ENCODE measurements around the gene CPED1. TPM values are rescaled to one million over a fixed set of nuclear protein-coding genes. Genes with fewer than 3 reads are reported as not detected.

CPED1 gene
- total RNA-seq, 5 donors from 2014 or later (not counting 1 experiment from before 2014, with no cell fraction given) = 0.73 to 1.4 (median 0.96) TPM; not detected in 2

DNA sequence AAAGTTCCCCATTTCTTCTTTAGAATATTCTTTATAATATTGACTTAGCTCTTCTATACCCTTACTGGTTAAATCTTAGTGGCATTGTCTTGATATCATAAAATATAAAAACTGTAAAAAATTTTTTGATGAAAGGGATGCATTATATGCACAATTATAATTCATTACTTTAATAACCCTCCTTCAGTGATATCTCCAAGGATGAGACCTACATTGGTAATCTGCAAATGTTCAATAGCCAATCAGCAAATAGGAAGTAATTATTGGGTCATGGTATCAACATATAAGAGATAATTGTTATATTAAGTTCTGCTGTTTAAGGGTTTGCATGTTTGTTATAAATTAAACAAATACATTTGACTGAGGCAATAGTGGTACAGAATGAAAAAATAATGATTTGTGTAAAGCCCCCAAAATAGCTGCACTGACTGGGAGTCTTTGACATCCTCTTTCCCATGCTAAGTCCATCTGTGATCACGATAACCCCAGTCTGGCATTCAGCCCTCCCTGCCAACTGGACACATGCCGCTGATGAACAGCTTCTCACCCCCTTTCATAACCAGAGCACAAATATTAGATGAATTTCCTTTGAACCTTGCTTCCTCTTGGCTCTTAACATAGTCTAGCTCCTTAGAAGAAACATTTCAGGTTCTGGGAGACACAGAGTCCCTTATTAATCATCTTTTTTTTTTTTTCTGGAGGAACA lies 169.5 kb downstream of the CPED1 start:
- Mint-ChIP-seq H3K4me3 (no peak overlapping the region), H3K27me3 (peaks cover 3 to 9% of the 10 kb centered on the region in 2 donors), H3K27ac (no peak overlapping the region), H3K36me3 (no peaks in the 10 kb centered on the region), H3K4me1 (no peaks in the 10 kb centered on the region), H3K9me3 (peaks cover 0 to 6% (median 4%) of the 10 kb centered on the region in 3 donors)
- WGBS (ENCODE audit: insufficient coverage) = 100% methylated on average over 2 of the region's 2 CpGs
- POLR2A ChIA-PET = interaction anchor here in 1 of 2 donors (0.6 kb wide), 1 partner anchor 667 kb away, joined by 4 read pairs; no protein-coding TSS in a partner anchor
- Histone ChIP-seq H3K9me3 (no peaks in the 10 kb centered on the region), H3K27me3 (replicated peaks in 1 of 2; ENCODE audit: control insufficient read depth in 2 of 2, extremely low read depth in 1 of 2, insufficient read depth in 2 of 2, low read length in 1 of 2) (no peaks in the 10 kb centered on the region), H3K4me1 (ENCODE audit: control insufficient read depth in 1 of 2, extremely low read depth in 1 of 2, insufficient read depth in 2 of 2, low read length in 2 of 2) (no peaks in the 10 kb centered on the region), H3K36me3 (ENCODE audit: control insufficient read depth in 2 of 2, extremely low read depth in 1 of 2, insufficient read depth in 1 of 2, low read length in 1 of 2) (no peaks in the 10 kb centered on the region), H3K27ac (ENCODE audit: low read length) (no peak overlapping the region), H3K4me3 (ENCODE audit: control insufficient read depth in 1 of 2, extremely low read depth in 1 of 2, low read length in 1 of 2) (no peak overlapping the region)
- DNase-seq (no peak), ATAC-seq (replicated peaks in 1 of 4) (no peak)
- CTCF ChIA-PET = no interaction called here

DNA sequence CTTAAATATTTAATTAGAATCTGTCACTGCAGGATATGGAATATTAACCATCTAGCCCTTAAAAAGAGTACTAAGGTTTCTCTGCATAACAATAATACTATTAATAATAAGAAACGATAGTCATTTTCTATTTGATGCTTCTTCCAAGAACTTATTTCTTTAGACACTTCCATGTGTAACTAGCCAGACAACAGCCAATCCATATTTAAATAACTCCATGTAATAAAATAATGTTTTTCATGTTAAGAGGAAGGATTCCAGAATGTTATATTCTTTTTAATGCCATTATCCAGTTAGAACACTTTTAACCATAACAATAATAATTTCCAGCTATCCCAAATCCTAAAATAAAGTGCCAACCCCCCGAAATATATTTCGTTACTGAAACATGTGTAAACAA lies 170.2 kb downstream of the CPED1 start:
- Histone ChIP-seq H3K36me3 (ENCODE audit: control insufficient read depth in 2 of 2, extremely low read depth in 1 of 2, insufficient read depth in 1 of 2, low read length in 1 of 2) (no peaks in the 10 kb centered on the region), H3K27me3 (replicated peaks in 1 of 2; ENCODE audit: control insufficient read depth in 2 of 2, extremely low read depth in 1 of 2, insufficient read depth in 2 of 2, low read length in 1 of 2) (no peaks in the 10 kb centered on the region), H3K9me3 (no peaks in the 10 kb centered on the region), H3K27ac (ENCODE audit: low read length) (no peak overlapping the region), H3K4me1 (ENCODE audit: control insufficient read depth in 1 of 2, extremely low read depth in 1 of 2, insufficient read depth in 2 of 2, low read length in 2 of 2) (no peaks in the 10 kb centered on the region), H3K4me3 (ENCODE audit: control insufficient read depth in 1 of 2, extremely low read depth in 1 of 2, low read length in 1 of 2) (no peak overlapping the region)
- no peak for DNase-seq
- no peaks in the 10 kb centered on the region for H3K4me1 Mint-ChIP-seq
- POLR2A ChIA-PET = no interaction called here
- H3K27ac Mint-ChIP-seq = no peak overlapping the region
- peaks cover 3 to 9% of the 10 kb centered on the region in 2 donors for H3K27me3 Mint-ChIP-seq
- ATAC-seq (replicated peaks in 1 of 4) = no peak
- peaks cover 0 to 6% (median 4%) of the 10 kb centered on the region in 3 donors for H3K9me3 Mint-ChIP-seq
- no peaks in the 10 kb centered on the region for H3K36me3 Mint-ChIP-seq
- whole genome bisulfite sequencing (ENCODE audit: insufficient coverage) = no CpG with 5 or more reads among the region's 3 CpGs
- CTCF ChIA-PET = no interaction called here
- no peak overlapping the region for H3K4me3 Mint-ChIP-seq

DNA sequence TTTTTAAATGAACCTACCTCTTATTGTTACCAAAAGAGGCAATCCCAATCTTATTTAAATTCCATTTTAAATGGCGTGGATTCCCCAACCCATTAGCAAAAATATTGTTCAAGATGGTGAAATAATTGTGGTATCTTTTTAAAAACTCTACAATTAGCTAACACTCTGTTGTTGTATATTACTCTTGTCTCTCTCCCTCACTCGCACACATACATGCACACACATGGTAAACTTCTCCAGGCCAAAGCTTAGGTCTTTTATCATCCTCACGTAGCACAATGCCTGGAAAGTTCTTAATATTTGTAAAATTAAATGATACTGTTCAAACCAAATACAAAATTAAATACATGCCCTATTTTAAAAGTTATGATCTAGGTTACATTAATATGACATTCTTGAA lies 171.0 kb downstream of the CPED1 start:
- H3K36me3 Mint-ChIP-seq = no peaks in the 10 kb centered on the region
- no peaks in the 10 kb centered on the region for H3K27me3 ChIP-seq (replicated peaks in 1 of 2; ENCODE audit: control insufficient read depth in 2 of 2, extremely low read depth in 1 of 2, insufficient read depth in 2 of 2, low read length in 1 of 2)
- POLR2A ChIA-PET = no interaction called here
- H3K9me3 ChIP-seq = no peaks in the 10 kb centered on the region
- CTCF ChIA-PET = no interaction called here
- ATAC-seq (replicated peaks in 1 of 4) (no peak), DNase-seq (no peak)
- H3K9me3 Mint-ChIP-seq = peaks cover 0 to 6% (median 4%) of the 10 kb centered on the region in 3 donors
- H3K27me3 Mint-ChIP-seq = peaks cover 3 to 9% of the 10 kb centered on the region in 2 donors
- H3K4me1 ChIP-seq (ENCODE audit: control insufficient read depth in 1 of 2, extremely low read depth in 1 of 2, insufficient read depth in 2 of 2, low read length in 2 of 2) = no peaks in the 10 kb centered on the region
- H3K4me3 Mint-ChIP-seq = no peak overlapping the region
- no CpG with 5 or more reads among the region's 3 CpGs for WGBS (ENCODE audit: insufficient coverage)
- H3K36me3 ChIP-seq (ENCODE audit: control insufficient read depth in 2 of 2, extremely low read depth in 1 of 2, insufficient read depth in 1 of 2, low read length in 1 of 2) = no peaks in the 10 kb centered on the region
- H3K27ac ChIP-seq (ENCODE audit: low read length) = no peak overlapping the region
- H3K4me3 ChIP-seq (ENCODE audit: control insufficient read depth in 1 of 2, extremely low read depth in 1 of 2, low read length in 1 of 2) = no peak overlapping the region
- no peaks in the 10 kb centered on the region for H3K4me1 Mint-ChIP-seq
- H3K27ac Mint-ChIP-seq = no peak overlapping the region

DNA sequence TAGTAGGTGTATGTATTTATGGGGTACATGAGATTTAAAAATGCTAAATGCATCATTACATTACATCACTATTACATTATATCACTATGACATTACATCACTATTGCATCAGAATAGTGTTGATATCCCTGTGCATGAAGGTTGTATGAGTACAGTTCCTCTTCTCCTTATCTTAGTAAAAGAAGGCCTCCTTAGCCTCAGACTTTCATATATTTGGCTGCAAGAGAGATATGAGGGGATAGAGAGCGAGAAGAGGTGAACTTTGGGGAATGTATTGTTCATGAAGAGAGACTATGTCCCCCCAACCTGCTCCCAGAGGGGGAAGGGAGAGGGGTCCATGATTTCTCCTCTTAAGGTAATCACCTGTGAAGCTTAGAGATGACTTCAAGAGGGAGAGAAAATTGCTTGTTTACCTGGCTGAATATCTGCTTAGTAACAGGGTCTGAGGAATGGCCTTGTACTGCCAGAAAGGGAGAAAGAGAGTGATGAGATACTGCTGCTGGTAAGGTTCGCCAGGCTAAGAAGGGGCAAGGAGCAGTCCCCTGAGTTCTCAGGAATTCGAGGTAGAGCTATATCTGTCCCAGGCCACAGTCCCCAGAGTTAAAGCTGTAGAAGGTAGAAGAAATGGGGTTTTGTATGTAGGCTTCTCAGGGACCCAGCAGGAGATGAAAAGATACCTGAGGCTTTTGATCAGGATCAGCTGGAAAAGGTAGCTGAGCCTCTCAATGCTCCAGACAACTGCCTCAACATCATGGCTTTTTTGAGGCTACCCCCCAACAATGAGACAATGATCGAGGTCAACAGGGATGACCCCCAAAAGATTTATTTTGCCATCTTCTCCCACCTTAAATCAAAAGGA lies 171.9 kb downstream of the CPED1 start:
- Histone ChIP-seq H3K4me1 (ENCODE audit: control insufficient read depth in 1 of 2, extremely low read depth in 1 of 2, insufficient read depth in 2 of 2, low read length in 2 of 2) (no peaks in the 10 kb centered on the region), H3K27ac (ENCODE audit: low read length) (no peak overlapping the region), H3K9me3 (no peaks in the 10 kb centered on the region), H3K27me3 (replicated peaks in 1 of 2; ENCODE audit: control insufficient read depth in 2 of 2, extremely low read depth in 1 of 2, insufficient read depth in 2 of 2, low read length in 1 of 2) (no peaks in the 10 kb centered on the region), H3K36me3 (ENCODE audit: control insufficient read depth in 2 of 2, extremely low read depth in 1 of 2, insufficient read depth in 1 of 2, low read length in 1 of 2) (no peaks in the 10 kb centered on the region), H3K4me3 (ENCODE audit: control insufficient read depth in 1 of 2, extremely low read depth in 1 of 2, low read length in 1 of 2) (no peak overlapping the region)
- Mint-ChIP-seq H3K36me3 (no peaks in the 10 kb centered on the region), H3K27ac (no peak overlapping the region), H3K9me3 (peaks cover 0 to 6% (median 4%) of the 10 kb centered on the region in 3 donors), H3K4me1 (no peaks in the 10 kb centered on the region), H3K27me3 (peaks cover 3 to 9% of the 10 kb centered on the region in 2 donors), H3K4me3 (no peak overlapping the region)
- WGBS (ENCODE audit: insufficient coverage) = 83% methylated on average over 1 of the region's 4 CpGs
- DNase-seq (no peak), ATAC-seq (replicated peaks in 1 of 4) (no peak)
- ChIA-PET CTCF (interaction anchor here in 1 of 2 donors (0.6 kb wide), 1 partner anchor 29 kb away, joined by 7 read pairs; no protein-coding TSS in a partner anchor), POLR2A (interaction anchor here in 1 of 2 donors (0.6 kb wide), 1 partner anchor 15 kb away, joined by 3 read pairs; no protein-coding TSS in a partner anchor)

DNA sequence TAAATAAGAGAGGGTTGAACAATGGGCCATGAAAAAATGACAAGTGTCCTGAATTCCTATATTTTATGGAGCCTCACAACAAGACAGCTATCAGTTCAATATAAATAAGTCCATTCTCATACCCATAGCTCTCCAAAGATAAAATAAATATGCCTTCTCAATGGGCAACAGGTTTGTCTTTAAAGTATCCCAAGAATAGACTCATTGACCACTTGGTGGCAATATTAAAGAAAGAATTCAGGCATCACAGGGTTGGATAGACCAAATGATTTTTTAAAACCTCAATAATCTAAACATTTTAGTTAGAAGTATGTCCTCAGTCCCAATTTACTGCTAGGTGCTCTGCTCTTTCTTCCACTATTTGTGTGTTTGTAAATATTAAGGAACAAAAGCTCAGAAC lies 175.2 kb downstream of the CPED1 start:
- H3K36me3 Mint-ChIP-seq = no peaks in the 10 kb centered on the region
- H3K4me3 Mint-ChIP-seq = no peak overlapping the region
- ATAC-seq (replicated peaks in 1 of 4) = no peak
- no peaks in the 10 kb centered on the region for H3K27me3 ChIP-seq (replicated peaks in 1 of 2; ENCODE audit: control insufficient read depth in 2 of 2, extremely low read depth in 1 of 2, insufficient read depth in 2 of 2, low read length in 1 of 2)
- no peaks in the 10 kb centered on the region for H3K9me3 ChIP-seq
- no peak for DNase-seq
- peaks cover 3 to 4% of the 10 kb centered on the region in 2 donors for H3K27me3 Mint-ChIP-seq
- no peaks in the 10 kb centered on the region for H3K4me1 Mint-ChIP-seq
- POLR2A ChIA-PET = no interaction called here
- no peaks in the 10 kb centered on the region for H3K4me1 ChIP-seq (ENCODE audit: control insufficient read depth in 1 of 2, extremely low read depth in 1 of 2, insufficient read depth in 2 of 2, low read length in 2 of 2)
- no peaks in the 10 kb centered on the region for H3K36me3 ChIP-seq (ENCODE audit: control insufficient read depth in 2 of 2, extremely low read depth in 1 of 2, insufficient read depth in 1 of 2, low read length in 1 of 2)
- no peak overlapping the region for H3K4me3 ChIP-seq (ENCODE audit: control insufficient read depth in 1 of 2, extremely low read depth in 1 of 2, low read length in 1 of 2)
- no peaks in the 10 kb centered on the region for H3K9me3 Mint-ChIP-seq
- H3K27ac Mint-ChIP-seq = no peak overlapping the region
- CTCF ChIA-PET = no interaction called here
- no peak overlapping the region for H3K27ac ChIP-seq (ENCODE audit: low read length)

DNA sequence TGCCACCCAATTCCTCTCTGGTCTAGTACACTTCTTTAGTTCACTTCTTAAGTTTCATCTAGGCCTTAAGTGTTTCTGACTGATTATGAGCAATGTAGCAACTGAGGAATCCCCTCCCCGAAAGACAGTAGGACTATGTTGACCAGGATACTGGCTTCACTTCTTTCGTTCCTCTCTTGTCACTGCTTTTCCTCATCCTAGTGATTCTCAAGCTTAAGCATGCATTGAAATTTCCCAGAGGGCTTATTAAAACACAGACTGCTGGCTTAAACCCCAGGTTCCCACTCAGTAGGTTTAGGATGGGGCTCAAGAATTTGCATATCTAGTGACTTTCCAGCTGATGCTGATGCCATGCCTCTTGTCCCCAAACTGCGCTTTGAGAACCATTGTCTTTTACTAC lies 175.7 kb downstream of the CPED1 start:
- Histone ChIP-seq H3K4me1 (ENCODE audit: control insufficient read depth in 1 of 2, extremely low read depth in 1 of 2, insufficient read depth in 2 of 2, low read length in 2 of 2) (no peaks in the 10 kb centered on the region), H3K4me3 (ENCODE audit: control insufficient read depth in 1 of 2, extremely low read depth in 1 of 2, low read length in 1 of 2) (no peak overlapping the region), H3K27me3 (replicated peaks in 1 of 2; ENCODE audit: control insufficient read depth in 2 of 2, extremely low read depth in 1 of 2, insufficient read depth in 2 of 2, low read length in 1 of 2) (no peaks in the 10 kb centered on the region), H3K27ac (ENCODE audit: low read length) (no peak overlapping the region), H3K9me3 (no peaks in the 10 kb centered on the region), H3K36me3 (ENCODE audit: control insufficient read depth in 2 of 2, extremely low read depth in 1 of 2, insufficient read depth in 1 of 2, low read length in 1 of 2) (no peaks in the 10 kb centered on the region)
- Mint-ChIP-seq H3K36me3 (no peaks in the 10 kb centered on the region), H3K4me3 (no peak overlapping the region), H3K9me3 (no peaks in the 10 kb centered on the region), H3K27me3 (peaks cover 3 to 4% of the 10 kb centered on the region in 2 donors), H3K4me1 (no peaks in the 10 kb centered on the region), H3K27ac (no peak overlapping the region)
- 57% methylated on average over 1 of the region's 3 CpGs for WGBS (ENCODE audit: insufficient coverage)
- DNase-seq (no peak), ATAC-seq (replicated peaks in 1 of 4) (no peak)
- ChIA-PET CTCF (no interaction called here), POLR2A (no interaction called here)
